NCI-H345 (cell line): ENCODE data around the gene HMGXB4.

ENCODE experiments used
- DNase-seq: peaks from one replicate; lab custom pipeline; 2025; lab: John Stamatoyannopoulos, UW

Gene HMGXB4

DNA sequence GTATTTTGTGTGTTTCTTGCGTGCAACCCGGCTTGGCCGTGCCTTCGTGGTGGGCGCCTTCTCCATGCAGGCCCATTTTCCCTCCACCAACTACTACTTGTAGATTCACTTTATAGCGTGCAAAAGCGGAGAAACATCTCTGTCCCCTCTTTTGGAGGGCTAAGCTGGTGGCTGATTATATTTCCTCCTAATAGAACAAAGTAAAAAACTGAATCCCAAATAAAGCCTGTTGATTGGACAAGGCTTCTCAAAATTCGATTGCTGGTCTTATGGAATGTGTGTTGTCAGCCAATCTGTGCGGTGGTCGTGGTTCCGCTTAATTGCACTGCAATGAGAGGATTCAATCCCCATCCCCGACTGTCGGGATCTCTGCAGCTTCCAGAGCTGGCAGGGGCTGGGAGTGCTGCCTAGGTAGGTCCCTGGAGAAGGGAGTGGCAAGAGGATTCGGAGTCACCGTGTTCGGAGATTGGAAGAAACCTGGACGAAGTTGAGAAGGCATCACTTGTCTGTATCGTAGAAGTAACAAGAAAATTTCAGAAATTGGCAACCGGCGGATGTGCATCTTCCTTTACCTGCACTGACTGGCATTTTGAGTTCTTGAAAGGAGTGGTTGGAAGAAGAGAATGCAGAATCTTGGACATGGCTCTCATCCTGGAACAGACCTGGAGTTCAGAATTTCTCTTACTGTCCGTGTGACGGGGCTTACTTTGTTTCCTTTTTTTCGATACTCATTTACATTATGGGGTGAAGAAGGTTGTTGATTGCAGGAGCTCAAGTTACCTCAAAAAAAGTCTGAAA is 1.1 kb downstream of the HMGXB4 start:
- no peak for DNase-seq

GRCh38 chr22:35264986-35265385 is 7.7 kb downstream of the HMGXB4 start:
- DNase-seq: no peak

DNA sequence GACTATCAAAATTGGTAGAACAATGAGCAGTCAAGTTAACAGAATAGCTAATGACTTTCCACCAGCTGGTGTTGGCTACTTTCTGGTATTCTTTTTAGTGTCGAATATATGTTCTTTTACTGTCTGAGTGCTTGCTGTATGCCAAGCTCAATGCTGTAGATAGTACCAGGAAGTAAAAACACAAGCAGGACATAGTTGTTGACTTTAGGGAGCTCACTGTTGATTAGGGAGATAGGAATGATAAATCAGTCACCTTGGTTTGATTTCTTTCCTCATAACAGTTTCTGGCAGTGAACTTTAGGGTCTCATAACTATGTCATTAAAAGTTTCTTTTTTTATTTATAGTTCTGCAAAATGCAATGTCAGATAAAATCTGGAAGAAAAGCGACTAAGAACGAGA is 9.0 kb downstream of the HMGXB4 start:
- no peak for DNase-seq

DNA sequence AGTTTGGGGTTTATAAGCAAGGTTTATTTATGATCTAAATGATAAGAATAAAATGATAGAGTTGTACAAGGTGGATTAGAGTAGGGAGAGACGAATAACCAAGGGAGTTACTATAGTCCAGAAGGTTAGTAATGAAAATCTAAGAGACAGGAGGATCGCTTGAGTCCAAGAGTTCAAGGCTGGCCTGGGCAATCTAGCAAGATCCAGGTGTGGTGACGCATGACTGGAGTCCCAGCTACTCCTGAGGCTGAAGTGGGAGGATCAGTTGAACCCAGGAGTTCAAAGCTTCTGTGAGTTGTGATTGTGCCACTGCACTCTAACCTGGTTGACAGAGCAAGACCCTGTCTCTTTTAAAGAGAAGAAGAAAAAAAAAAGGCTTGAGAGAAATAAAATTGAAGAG is 12.3 kb downstream of the HMGXB4 start:
- DNase-seq: no peak

DNA sequence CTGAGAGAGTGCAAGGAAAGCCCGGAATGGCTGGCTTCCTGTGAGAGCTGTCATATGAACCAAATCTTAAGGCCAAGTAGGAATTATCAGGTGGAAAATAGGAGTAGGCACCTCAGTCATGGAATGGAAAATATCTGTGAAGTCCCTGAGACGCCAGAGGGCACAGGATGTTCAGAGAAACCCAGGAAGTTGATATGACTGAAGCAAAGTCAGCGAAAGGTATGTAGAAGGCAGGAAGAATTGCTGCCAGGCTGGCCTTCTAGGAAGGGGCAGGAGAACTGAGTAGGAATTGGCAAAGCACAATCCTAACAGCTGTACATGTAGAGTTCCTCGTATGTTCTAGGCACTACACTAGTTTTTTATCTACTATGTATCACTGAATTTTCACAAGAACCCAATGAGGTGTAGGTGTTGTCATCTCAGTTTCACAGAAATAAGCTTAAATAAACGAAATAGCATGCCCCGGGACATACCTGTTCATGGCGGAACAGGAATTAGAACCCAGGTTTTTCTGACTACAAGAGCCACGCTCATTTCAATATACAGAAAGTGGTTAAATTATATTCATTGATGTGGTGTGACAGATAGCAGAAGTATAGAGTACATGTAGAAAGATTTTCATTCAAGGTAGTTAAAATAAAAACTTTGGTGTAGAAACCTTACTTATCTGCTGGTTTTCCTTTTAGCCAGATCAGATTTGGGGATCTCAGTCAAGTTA is 17.0 kb downstream of the HMGXB4 start:
- DNase-seq: no peak

GRCh38 chr22:35275580-35275979 is 18.3 kb downstream of the HMGXB4 start:
- no peak for DNase-seq

- no peak for DNase-seq
These were observed 18.7 kb downstream of the HMGXB4 start for GRCh38 chr22:35276019-35276418.

- no peak for DNase-seq
These were observed 30.8 kb downstream of the HMGXB4 start for GRCh38 chr22:35288116-35288515.

- DNase-seq: no peak
These were observed 35.5 kb downstream of the HMGXB4 start for GRCh38 chr22:35292786-35293185.

- no peak for DNase-seq
These were observed 38.8 kb downstream of the HMGXB4 start for GRCh38 chr22:35296051-35296450.

DNA sequence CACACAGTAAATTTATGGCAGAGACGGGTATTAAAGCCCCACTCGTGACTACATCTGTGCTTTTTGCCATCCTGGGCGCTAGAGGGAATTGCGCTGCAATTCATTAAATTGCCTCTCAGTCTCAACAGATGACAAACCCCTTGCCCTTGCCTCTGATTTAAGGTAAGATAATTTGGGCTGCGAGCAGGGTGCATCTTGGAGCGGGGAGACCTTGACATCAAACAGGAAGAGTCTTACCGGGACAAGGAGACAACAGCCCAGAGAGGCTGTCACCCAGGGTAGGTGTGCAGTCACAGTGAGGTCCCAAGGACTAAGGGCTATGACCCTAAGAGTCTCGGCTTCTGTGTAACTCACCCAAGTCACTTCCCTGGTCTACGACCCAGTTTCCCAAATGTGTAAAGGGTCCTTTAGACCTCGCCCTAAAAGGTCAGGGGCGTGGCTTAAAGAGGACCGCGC is 42.0 kb downstream of the HMGXB4 start:
- peak; percentile 48 for DNase-seq

GRCh38 chr22:35299673-35300499 is 42.6 kb downstream of the HMGXB4 start, which contains the start of gene TOM1:
Gene TOM1, plus strand, starts transcription at chr22:35299894. Its CDS starts 35 bp downstream, at chr22:35299929.
- DNase-seq: peak; percentile 94

DNA sequence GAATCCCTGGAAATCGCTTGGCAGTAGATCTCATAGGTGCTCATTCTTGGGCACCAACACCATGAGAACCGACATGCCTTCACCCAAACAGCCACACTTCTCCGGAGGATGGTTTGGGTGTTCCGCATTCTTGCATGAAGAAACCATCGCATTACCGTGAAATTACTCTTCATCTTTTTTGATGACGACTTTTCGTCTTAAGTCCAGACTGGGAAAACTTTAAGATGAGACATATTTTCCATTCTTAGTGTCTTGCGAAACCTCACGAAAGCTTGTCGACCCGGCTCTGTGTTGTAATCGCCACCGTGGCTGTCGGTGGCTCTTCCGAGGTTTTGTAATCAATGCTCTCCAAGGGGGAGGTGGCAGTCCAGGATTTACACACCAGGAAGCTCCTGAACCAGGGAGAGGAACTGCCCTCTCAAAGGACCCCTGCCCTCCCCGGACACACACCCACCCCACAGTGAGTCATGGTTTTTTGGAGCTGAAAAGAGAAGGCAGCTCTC is 44.1 kb downstream of the HMGXB4 start:
- no peak for DNase-seq

GRCh38 chr22:35303029-35303624 is 45.8 kb downstream of the HMGXB4 start:
- no peak for DNase-seq

GRCh38 chr22:35305525-35306070 is 48.3 kb downstream of the HMGXB4 start:
- no peak for DNase-seq

- DNase-seq: no peak
These were observed 49.2 kb downstream of the HMGXB4 start for GRCh38 chr22:35306350-35306967.

GRCh38 chr22:35307372-35307771 is 50.1 kb downstream of the HMGXB4 start:
- DNase-seq: no peak

- DNase-seq: no peak
These were observed 50.6 kb downstream of the HMGXB4 start for GRCh38 chr22:35307892-35308291.

DNA sequence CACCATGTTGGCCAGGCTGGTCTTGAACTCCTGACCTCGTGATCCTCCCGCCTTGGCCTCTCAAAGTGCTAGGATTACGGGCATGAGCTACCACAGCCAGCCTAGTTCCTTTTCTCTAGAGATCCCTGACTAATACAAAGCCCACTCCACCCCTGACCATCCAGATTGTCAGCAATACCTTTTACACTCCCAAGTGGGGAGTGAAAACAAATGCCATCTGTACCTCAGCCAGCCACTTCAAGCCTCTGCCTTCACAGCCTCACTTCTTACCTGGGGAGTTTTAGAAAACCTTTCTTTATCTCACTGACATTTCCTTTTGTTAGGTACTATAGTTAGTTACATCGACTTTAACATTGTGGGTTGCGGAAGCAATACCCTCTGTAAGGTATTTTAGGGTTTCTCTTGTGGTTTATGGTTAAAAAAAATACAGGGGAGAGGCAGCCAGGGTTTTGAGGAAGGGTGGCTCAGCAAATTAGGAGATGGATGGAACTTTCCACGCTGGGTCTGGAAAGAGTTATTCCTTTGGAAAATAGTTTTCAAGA is 51.3 kb downstream of the HMGXB4 start:
- no peak for DNase-seq
